H1 (cell line): Measurements from ENCODE around the gene SCOC. TPM values are rescaled to one million over a fixed set of nuclear protein-coding genes. Genes with fewer than 3 reads are reported as not detected.

Source experiments
- CTCF ChIA-PET: fragments of 300-600 bp; sonication (Branson Sonifier 250); formaldehyde crosslinking; loops from one replicate; lab custom pipeline; 2021; ENCODE audit not compliant: partially characterized antibody; lab: Charles Lee
- POLR2A ChIA-PET: fragments of 300-600 bp; sonication (Branson Sonifier 250); formaldehyde crosslinking; loops from one replicate; lab custom pipeline; 2021; ENCODE audit warnings: inconsistent platforms; ENCODE audit not compliant: partially characterized antibody; lab: Charles Lee
- DNase-seq, 2 experiments: peaks; one replicate each; pipeline versions ENCODE4 v3.0.0 to v3.0.0-alpha.2; 2010 to 2022; ENCODE audit warnings: low spot score in 2 of 2, low read depth in 1 of 2, mixed read lengths in 1 of 2
- FAIRE-seq: peaks from 2 replicates; lab custom pipeline; 2011; peaks lifted over from hg19 to GRCh38; lab: Jason Lieb, UNC
- H2AFZ ChIP-seq: 2 replicates; pipeline ENCODE4 v1.8.1; 2012; ENCODE audit warnings: low read length, inconsistent platforms
- H2AK5ac ChIP-seq: 2 replicates; pipeline ENCODE4 v1.6.1; 2013; ENCODE audit warnings: low read depth, low read length
- H2BK120ac ChIP-seq: replicated peaks from 2 replicates; pipeline ENCODE3; 2013; ENCODE audit warnings: low read depth, low read length, inconsistent platforms
- H2BK12ac ChIP-seq: 2 replicates; pipeline ENCODE4 v1.6.1; 2013; ENCODE audit warnings: low read depth, low read length
- H2BK15ac ChIP-seq: 2 replicates; pipeline ENCODE4 v1.6.1; 2013; ENCODE audit warnings: low read length
- H2BK20ac ChIP-seq: 2 replicates; pipeline ENCODE4 v1.6.1; 2013; ENCODE audit warnings: low read length
- H2BK5ac ChIP-seq: 2 replicates; pipeline ENCODE4 v1.6.1; 2013; ENCODE audit warnings: low read depth, low read length
- H3K14ac ChIP-seq: 2 replicates; pipeline ENCODE4 v1.6.1; 2013; ENCODE audit warnings: inconsistent platforms; ENCODE audit not compliant: insufficient read length
- H3K18ac ChIP-seq: 2 replicates; pipeline ENCODE4 v1.6.1; 2013; ENCODE audit warnings: low read length; ENCODE audit errors: extremely low read depth
- H3K23ac ChIP-seq: 2 replicates; pipeline ENCODE4 v1.6.1; 2013; ENCODE audit warnings: inconsistent platforms; ENCODE audit not compliant: insufficient read length
- H3K23me2 ChIP-seq: 2 replicates; pipeline ENCODE4 v1.6.1; 2013; ENCODE audit warnings: low read depth, low read length
- H3K27ac ChIP-seq: 2 replicates; pipeline ENCODE4 v1.6.1; 2011; ENCODE audit warnings: low read depth, low read length, inconsistent platforms
- H3K27me3 ChIP-seq, 4 experiments: replicated peaks in 1 of 4; 1 replicate in 1 of 4; 2 replicates in 3 of 4; pipeline versions ENCODE4 v1.6.1 to v1.8.1; 2011 to 2013; ENCODE audit warnings: low read length in 3 of 4, mild to moderate bottlenecking in 3 of 4, inconsistent platforms in 2 of 4, mixed read lengths in 2 of 4, moderate library complexity in 1 of 4; ENCODE audit not compliant: control insufficient read depth in 3 of 4, insufficient read depth in 3 of 4; ENCODE audit errors: extremely low read depth in 1 of 4
- H3K36me3 ChIP-seq, 4 experiments: 2 replicates each; pipeline versions ENCODE4 v1.6.1 to v1.8.1; 2011 to 2013; ENCODE audit warnings: mild to moderate bottlenecking in 4 of 4, low read length in 3 of 4, moderate library complexity in 2 of 4, control low read depth in 1 of 4, inconsistent platforms in 1 of 4; ENCODE audit not compliant: insufficient read depth in 4 of 4, control insufficient read depth in 2 of 4
- H3K4ac ChIP-seq: replicated peaks from 2 replicates; pipeline ENCODE3; 2013; ENCODE audit warnings: low read length, low read depth, mixed read lengths, inconsistent platforms; ENCODE audit not compliant: insufficient read length
- H3K4me1 ChIP-seq, 4 experiments: replicated peaks in 1 of 4; 1 replicate in 1 of 4; 2 replicates in 3 of 4; pipeline versions ENCODE4 v1.6.1 to v1.8.1; 2011 to 2013; ENCODE audit warnings: low read length in 3 of 4, inconsistent platforms in 2 of 4, mixed read lengths in 1 of 4; ENCODE audit not compliant: insufficient read depth in 4 of 4, control insufficient read depth in 3 of 4
- H3K4me2 ChIP-seq, 2 experiments: 2 replicates each; pipeline versions ENCODE4 v1.6.1 to v1.8.1; 2011 to 2013; ENCODE audit warnings: low read depth in 2 of 2, low read length in 2 of 2, control low read depth in 1 of 2, inconsistent platforms in 1 of 2, mild to moderate bottlenecking in 1 of 2; ENCODE audit not compliant: insufficient read depth in 1 of 2
- H3K4me3 ChIP-seq, 4 experiments: fragments of 200-600, 300-600 bp in 1 of 4; sonication (generic), shearing (Covaris generic), sonication (Bioruptor Twin) in 1 of 4; 2 replicates each; pipeline versions ENCODE4 v1.5.1 to v1.8.1; 2011 to 2016; ENCODE audit warnings: low read length in 4 of 4, low read depth in 3 of 4, control low read depth in 2 of 4, inconsistent platforms in 2 of 4, mild to moderate bottlenecking in 2 of 4, mixed read lengths in 1 of 4, moderate library complexity in 1 of 4; ENCODE audit not compliant: insufficient read depth in 2 of 4; ENCODE audit errors: extremely low read depth in 1 of 4
- H3K56ac ChIP-seq: replicated peaks from 2 replicates; pipeline ENCODE3; 2013; ENCODE audit warnings: low read depth, mild to moderate bottlenecking, mixed read lengths, low read length, inconsistent platforms; ENCODE audit not compliant: insufficient read length
- H3K79me1 ChIP-seq: 2 replicates; pipeline ENCODE4 v1.6.1; 2013; ENCODE audit warnings: low read depth, low read length, control low read depth
- H3K79me2 ChIP-seq, 2 experiments: 2 replicates each; pipeline versions ENCODE4 v1.6.1 to v1.8.1; 2012 to 2013; ENCODE audit warnings: low read length in 2 of 2, mild to moderate bottlenecking in 2 of 2, inconsistent platforms in 1 of 2; ENCODE audit not compliant: insufficient read depth in 2 of 2, control insufficient read depth in 1 of 2
- H3K9ac ChIP-seq, 4 experiments: replicated peaks in 1 of 4; 1 replicate in 1 of 4; 2 replicates in 3 of 4; pipeline versions ENCODE4 v1.6.1 to v1.8.1; 2011 to 2013; ENCODE audit warnings: low read depth in 3 of 4, low read length in 3 of 4, control low read depth in 2 of 4, mild to moderate bottlenecking in 2 of 4, moderate library complexity in 2 of 4, inconsistent platforms in 1 of 4; ENCODE audit errors: extremely low read depth in 1 of 4
- H3K9me3 ChIP-seq, 2 experiments: 2 replicates each; pipeline versions ENCODE4 v1.6.1 to v1.8.1; 2012 to 2013; ENCODE audit warnings: mild to moderate bottlenecking in 2 of 2, moderate library complexity in 2 of 2, control low read depth in 1 of 2, inconsistent platforms in 1 of 2, low read depth in 1 of 2, low read length in 1 of 2, mixed read lengths in 1 of 2; ENCODE audit not compliant: insufficient read depth in 2 of 2
- H4K20me1 ChIP-seq, 2 experiments: replicated peaks in 1 of 2; 2 replicates each; pipeline versions ENCODE3 to v1.8.1; 2011 to 2013; ENCODE audit warnings: inconsistent platforms in 2 of 2, low read length in 2 of 2, mild to moderate bottlenecking in 1 of 2; ENCODE audit not compliant: insufficient read depth in 2 of 2, control insufficient read depth in 1 of 2
- H4K5ac ChIP-seq: 2 replicates; pipeline ENCODE4 v1.6.1; 2013; ENCODE audit warnings: low read length, low read depth, mixed read lengths, inconsistent platforms; ENCODE audit not compliant: insufficient read length
- H4K8ac ChIP-seq: 2 replicates; pipeline ENCODE4 v1.8.0; 2013; ENCODE audit warnings: mild to moderate bottlenecking, moderate library complexity, low read length, inconsistent platforms; ENCODE audit not compliant: insufficient read depth; ENCODE audit errors: extremely low read depth
- H4K91ac ChIP-seq: replicated peaks from 2 replicates; pipeline ENCODE3; 2013; ENCODE audit warnings: low read length, mixed read lengths, inconsistent platforms; ENCODE audit not compliant: insufficient read length
- CEBPB ChIP-seq: IDR thresholded peaks from 2 replicates; pipeline ENCODE4 v1.6.1; 2012; ENCODE audit warnings: low read depth, low read length
- E2F6 ChIP-seq: IDR thresholded peaks from 2 replicates; pipeline ENCODE4 v1.6.1; 2012; ENCODE audit warnings: inconsistent platforms
- EP300 ChIP-seq, 2 experiments: IDR thresholded peaks; 1 replicate in 1 of 2; 2 replicates in 1 of 2; pipeline ENCODE4 v1.6.1; 2011 to 2012; ENCODE audit warnings: low read depth in 2 of 2, low read length in 2 of 2, mild to moderate bottlenecking in 2 of 2, borderline replicate concordance in 1 of 2, inconsistent platforms in 1 of 2, moderate library complexity in 1 of 2
- FOSL1 ChIP-seq: IDR thresholded peaks from 2 replicates; pipeline ENCODE4 v1.6.1; 2011; ENCODE audit warnings: mild to moderate bottlenecking, low read depth, low read length, moderate library complexity; ENCODE audit not compliant: insufficient read depth
- HDAC6 ChIP-seq: IDR thresholded peaks from one replicate; pipeline ENCODE4 v1.7.1; 2012; ENCODE audit warnings: low read depth, mild to moderate bottlenecking, inconsistent platforms, low read length, moderate library complexity
- KDM5A ChIP-seq: fragments of 200-600 bp; IDR thresholded peaks from 2 replicates; pipeline ENCODE4 v1.7.1; 2012; ENCODE audit warnings: mild to moderate bottlenecking, low read length, inconsistent platforms, mixed read lengths
- MAFK ChIP-seq: IDR thresholded peaks from 2 replicates; pipeline ENCODE4 v1.6.1; 2012; ENCODE audit warnings: low read depth, mild to moderate bottlenecking, improper control_type of control experiment, low read length
- NANOG ChIP-seq: IDR thresholded peaks from 2 replicates; pipeline ENCODE4 v1.6.1; 2011; ENCODE audit warnings: low read length, low read depth, mild to moderate bottlenecking, inconsistent platforms; ENCODE audit not compliant: insufficient read depth, poor library complexity, severe bottlenecking
- SIN3A ChIP-seq, 2 experiments: IDR thresholded peaks in 1 of 2; conservative IDR thresholded peaks in 1 of 2; 2 replicates each; pipeline ENCODE4 v1.6.1; 2011 to 2012; ENCODE audit warnings: low read length in 2 of 2, improper control_type of control experiment in 1 of 2, low read depth in 1 of 2, mild to moderate bottlenecking in 1 of 2
- SIRT6 ChIP-seq: IDR thresholded peaks from one replicate; pipeline ENCODE4 v1.7.1; 2012; ENCODE audit warnings: low read length, inconsistent platforms
- SIX5 ChIP-seq: IDR thresholded peaks from 2 replicates; pipeline ENCODE4 v1.6.1; 2011; ENCODE audit warnings: mild to moderate bottlenecking, low read depth, low read length
- USF2 ChIP-seq: IDR thresholded peaks from 2 replicates; pipeline ENCODE4 v1.6.1; 2011; ENCODE audit warnings: low read length, improper control_type of control experiment
- ZNF274 ChIP-seq: IDR thresholded peaks from 2 replicates; pipeline ENCODE4 v1.7.0; 2012; ENCODE audit warnings: low read length, borderline replicate concordance; ENCODE audit errors: extremely low read depth
- polyA plus RNA-seq, 7 experiments: library from polyadenylated mRNA; depleted of rRNA in 3 of 7; stranded (reverse) in 5 of 7; unstranded in 2 of 7; fragments of >200 nt in 5 of 7; fragments of 200-250 nt in 2 of 7; gene quantifications; 1 replicate in 5 of 7; 2 replicates in 1 of 7; 4 replicates in 1 of 7; pipeline versions ENCODE4 v1.2.1 to v1.2.3, GENCODE V29; 2011 to 2013; ENCODE audit warnings: missing spikeins in 2 of 7, mixed read lengths in 2 of 7
- total RNA-seq: library from RNA; stranded (reverse); fragmentation: NEBNext Ultra II Directional; extraction: Animal tissue kit (Norgen Biotek cat#: 25700); gene quantifications from 2 replicates; pipeline ENCODE4 v1.2.1, GENCODE V29; 2021

The SCOC gene
- total and polyA plus RNA-seq, 2 of the 8 experiments (the other 6 are each of a cell fraction or from before 2014, with no cell fraction given) = 12.1 to 33.4 TPM

- Histone ChIP-seq H2BK5ac (no peak overlapping the region), H3K79me1 (no peaks in the 10 kb centered on the region), H3K4me3 (no peak overlapping the region), H2AK5ac (no peak overlapping the region), H3K18ac (no peak overlapping the region), H2AFZ (no peak overlapping the region), H3K9me3 (no peaks in the 10 kb centered on the region), H2BK15ac (no peak overlapping the region), H3K9ac (no peak overlapping the region), H3K27ac (no peak overlapping the region), H4K5ac (no peak overlapping the region), H4K20me1 (no peaks in the 10 kb centered on the region), H3K56ac (no peak overlapping the region), H4K8ac (no peak overlapping the region), H2BK20ac (no peak overlapping the region), H3K79me2 (no peaks in the 10 kb centered on the region), H3K36me3 (no peaks in the 10 kb centered on the region), H3K14ac (no peak overlapping the region), H3K23ac (no peak overlapping the region), H3K4me1 (no peaks in the 10 kb centered on the region), H3K23me2 (no peaks in the 10 kb centered on the region), H2BK12ac (no peak overlapping the region), H3K4me2 (no peak overlapping the region), H4K91ac (no peak overlapping the region), H2BK120ac (no peak overlapping the region), H3K27me3 (no peaks in the 10 kb centered on the region), H3K4ac (no peak overlapping the region)
- POLR2A ChIA-PET = no interaction called here
- no peak for DNase-seq
- no peak for FAIRE-seq
- CTCF ChIA-PET = interaction anchor here (0.5 to 2.8 kb wide), 4 partner anchors 11 to 573 kb away, joined by 3 to 11 read pairs (median 4); no protein-coding TSS in a partner anchor
- TF ChIP-seq ZNF274 (no peak), KDM5A (no peak), SIN3A (conservative IDR thresholded peaks at IDR 0.05 in 1 of 2, IDR thresholded peaks at IDR 0.05 in 1 of 2; ENCODE audit: low read depth in 1 of 2, low read length in 2 of 2) (no peak), HDAC6 (no peak), SIRT6 (no peak), USF2 (no peak), MAFK (no peak), EP300 (IDR thresholded peaks at IDR 0.05; ENCODE audit: borderline replicate concordance in 1 of 2, low read depth in 2 of 2, low read length in 2 of 2) (no peak), CEBPB (no peak), E2F6 (no peak), NANOG (no peak), FOSL1 (no peak), SIX5 (no peak)
These were observed 39.9 kb upstream of the SCOC start for GRCh38 chr4:140333523-140333922.
